ENCODE measurements around the gene EMC8. TPM values are rescaled to one million over a fixed set of nuclear protein-coding genes. Genes with fewer than 3 reads are reported as not detected.

EMC8 gene
- total and polyA plus RNA-seq, 2 experiments from 2014 or later, result 51.1 to 69.4 TPM

DNA sequence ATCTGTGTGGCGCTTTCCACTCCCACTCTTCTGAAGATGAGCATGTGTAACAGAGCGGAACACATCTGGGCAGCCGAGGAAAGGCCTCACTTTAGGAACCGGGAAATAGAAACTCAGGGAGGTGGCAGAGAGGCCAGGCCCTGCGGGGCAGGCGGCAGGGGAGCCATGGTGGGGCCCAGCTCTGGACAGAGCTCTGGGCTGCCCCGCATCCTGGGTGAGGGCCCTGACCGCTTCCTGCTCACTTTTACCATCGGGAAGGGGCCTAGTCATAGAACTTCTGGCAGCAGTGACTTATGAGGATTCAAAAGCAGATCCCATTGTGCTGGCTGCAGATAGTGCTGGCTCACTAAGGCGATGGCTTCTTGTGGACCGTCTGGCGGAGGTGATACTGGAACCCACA lies 22.8 kb upstream of the EMC8 start (continued):
- TF ChIP-seq REST (IDR thresholded peaks at IDR 0.05; ENCODE audit: unreplicated experiment), result no peak
- no peak for TF ChIP-seq ZNF114 (CRISPR knock-in tag; IDR thresholded peaks at IDR 0.05)
- TF ChIP-seq JUNB (IDR thresholded peaks at IDR 0.05; ENCODE audit: unreplicated experiment), result no peak
- TF ChIP-seq, protein P1, sequence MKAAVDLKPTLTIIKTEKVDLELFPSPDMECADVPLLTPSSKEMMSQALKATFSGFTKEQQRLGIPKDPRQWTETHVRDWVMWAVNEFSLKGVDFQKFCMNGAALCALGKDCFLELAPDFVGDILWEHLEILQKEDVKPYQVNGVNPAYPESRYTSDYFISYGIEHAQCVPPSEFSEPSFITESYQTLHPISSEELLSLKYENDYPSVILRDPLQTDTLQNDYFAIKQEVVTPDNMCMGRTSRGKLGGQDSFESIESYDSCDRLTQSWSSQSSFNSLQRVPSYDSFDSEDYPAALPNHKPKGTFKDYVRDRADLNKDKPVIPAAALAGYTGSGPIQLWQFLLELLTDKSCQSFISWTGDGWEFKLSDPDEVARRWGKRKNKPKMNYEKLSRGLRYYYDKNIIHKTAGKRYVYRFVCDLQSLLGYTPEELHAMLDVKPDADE (IDR thresholded peaks at IDR 0.05), result no peak
- no peak for TF ChIP-seq EZH2 (IDR thresholded peaks at IDR 0.05; ENCODE audit: low read depth, unreplicated experiment)
- no peak for TF ChIP-seq NANOG (IDR thresholded peaks at IDR 0.05; ENCODE audit: borderline replicate concordance)

GRCh38 chr16:85821390-85822135 lies 22.2 kb upstream of the EMC8 start:
- Histone ChIP-seq H3K4me3 (no peak overlapping the region), H3F3A (replicated peaks; ENCODE audit: low read depth) (no peaks in the 10 kb centered on the region), H3K27ac (ENCODE audit: low read depth) (no peak overlapping the region), H3K9me2 (ENCODE audit: insufficient read depth) (peaks cover 7% of the 10 kb centered on the region; the same call in 1 of the 2 replicates), H3K36me3 (ENCODE audit: insufficient read depth) (no peaks in the 10 kb centered on the region), H3K4me2 (no peak overlapping the region), H3K27me3 (ENCODE audit: insufficient read depth) (0 out of 2 replicates have a peak, but pooled peaks cover 4% of the 10 kb centered on the region), H3K79me2 (replicated peaks; ENCODE audit: insufficient read depth) (no peaks in the 10 kb centered on the region), H4K20me1 (replicated peaks; ENCODE audit: insufficient read depth) (no peaks in the 10 kb centered on the region), H3K4me1 (ENCODE audit: insufficient read depth) (no peaks in the 10 kb centered on the region), H2AFZ (peak overlapping the region; percentile 86; the same call in 1 of the 2 replicates)
- no peak overlapping the region for H3K4me3 Mint-ChIP-seq
- H3K4me1 Mint-ChIP-seq, result no peaks in the 10 kb centered on the region; the same call in 2 of the 3 replicates
- TF ChIP-seq CTCF (conservative IDR thresholded peaks at IDR 0.05; ENCODE audit: low read depth in 2 of 2), result peak; percentile 89 to 98
- TF ChIP-seq STAT1 (IDR thresholded peaks at IDR 0.05; ENCODE audit: unreplicated experiment), result no peak
- peak; percentile 63 for TF ChIP-seq CREB1 (CRISPR knock-in tag; IDR thresholded peaks at IDR 0.05; ENCODE audit: low read depth)
- peak; percentile 89 for DNase-seq (ENCODE audit: low spot score)
- ATAC-seq, result peak; percentile 92
- H3K9me3 Mint-ChIP-seq, result peaks cover 4% of the 10 kb centered on the region; the same call in 1 of the 3 replicates
- H3K27ac Mint-ChIP-seq, result no peak overlapping the region
- H3K36me3 Mint-ChIP-seq (ENCODE audit: low read depth), result no peaks in the 10 kb centered on the region
- peaks cover 12% of the 10 kb centered on the region for H3K27me3 Mint-ChIP-seq (ENCODE audit: insufficient read depth, low read depth, poor library complexity)

All from GM23338 (cell line).